KG1 (cell line): ENCODE data around the gene MBNL2.
A peak's percentile ranks its signal among the peaks of the same experiment; 100 is the strongest.

Source experiments
- DNase-seq: peaks from one replicate; lab custom pipeline; 2025; lab: John Stamatoyannopoulos, UW

Gene MBNL2

DNA sequence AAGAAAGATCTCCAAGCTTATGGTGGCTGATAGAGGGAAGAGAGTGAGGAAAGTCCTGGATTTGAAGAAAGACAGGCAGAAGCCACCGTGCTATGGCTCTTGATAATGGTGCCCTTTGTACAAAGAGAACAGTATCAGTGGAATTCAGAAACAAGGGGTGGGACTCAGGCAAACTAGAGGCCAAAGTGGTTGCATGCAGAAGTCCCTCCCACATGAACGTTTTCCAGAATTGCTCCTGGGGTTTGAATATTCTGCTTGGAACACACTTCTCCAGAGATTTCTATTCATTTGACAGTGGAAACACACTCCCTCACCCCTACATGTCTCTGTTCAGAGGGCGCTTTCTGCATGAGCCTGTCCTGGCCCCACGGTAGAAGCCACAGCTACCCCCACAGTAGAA lies 10.1 kb upstream of the MBNL2 start:
- DNase-seq, result no peak

DNA sequence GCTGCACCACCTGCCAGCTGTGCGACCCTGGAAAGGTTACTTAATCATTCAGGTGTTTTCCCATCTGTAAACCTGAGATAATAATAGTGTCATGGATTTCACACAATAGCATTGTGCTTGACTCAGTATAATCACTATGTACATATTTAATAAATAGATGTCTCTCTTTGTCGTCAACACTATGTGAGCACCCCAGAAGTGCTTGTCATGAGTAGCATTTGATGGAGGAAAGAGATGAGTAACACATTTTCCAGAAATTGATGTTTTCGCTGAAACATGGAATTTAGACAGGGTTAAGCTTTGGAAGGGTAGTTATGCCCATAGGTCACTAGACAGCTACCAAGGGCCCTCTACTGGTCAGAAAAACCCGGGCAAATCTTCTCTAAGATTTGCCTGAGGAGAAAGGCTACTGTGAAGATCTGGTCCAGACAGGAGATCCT lies 9.5 kb upstream of the MBNL2 start:
- DNase-seq, result no peak

DNA sequence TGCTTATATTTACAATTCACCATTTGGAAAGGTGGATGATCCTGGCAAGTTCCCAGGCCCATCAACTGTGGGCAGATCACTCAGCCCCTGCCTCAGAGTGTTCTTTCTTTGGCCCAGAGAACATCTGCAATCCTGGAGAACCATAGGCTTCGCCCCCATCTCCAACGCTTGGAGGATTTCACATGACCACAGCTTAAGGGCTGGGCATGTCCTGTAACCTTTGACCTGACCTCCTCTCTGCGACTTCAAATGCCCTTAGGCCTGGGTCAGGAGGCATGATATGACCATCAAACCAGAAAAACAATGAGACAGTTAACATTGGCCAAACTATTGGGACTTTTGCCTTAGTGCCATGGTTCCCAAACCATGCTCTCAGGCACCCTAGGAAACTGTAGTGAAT lies 7.2 kb upstream of the MBNL2 start:
- no peak for DNase-seq

DNA sequence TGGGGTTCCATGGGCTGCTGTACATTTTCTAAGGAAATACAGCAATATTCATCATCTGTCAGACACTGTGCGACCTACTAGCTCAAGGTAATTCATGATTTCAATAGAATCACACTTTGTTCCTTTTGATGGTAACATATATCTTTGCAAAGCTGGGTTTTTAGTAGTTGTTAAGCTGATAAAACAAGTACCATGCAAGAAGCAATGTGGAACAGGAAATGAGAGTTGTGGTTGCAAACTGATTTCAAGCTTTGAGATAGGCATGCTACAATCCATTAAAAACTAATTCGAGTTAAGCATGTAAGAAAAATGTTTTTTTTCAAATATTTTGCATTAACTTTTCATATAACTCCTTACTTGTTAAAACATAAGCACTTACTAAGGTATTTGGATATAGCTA lies 6.8 kb upstream of the MBNL2 start:
- DNase-seq, result no peak

DNA sequence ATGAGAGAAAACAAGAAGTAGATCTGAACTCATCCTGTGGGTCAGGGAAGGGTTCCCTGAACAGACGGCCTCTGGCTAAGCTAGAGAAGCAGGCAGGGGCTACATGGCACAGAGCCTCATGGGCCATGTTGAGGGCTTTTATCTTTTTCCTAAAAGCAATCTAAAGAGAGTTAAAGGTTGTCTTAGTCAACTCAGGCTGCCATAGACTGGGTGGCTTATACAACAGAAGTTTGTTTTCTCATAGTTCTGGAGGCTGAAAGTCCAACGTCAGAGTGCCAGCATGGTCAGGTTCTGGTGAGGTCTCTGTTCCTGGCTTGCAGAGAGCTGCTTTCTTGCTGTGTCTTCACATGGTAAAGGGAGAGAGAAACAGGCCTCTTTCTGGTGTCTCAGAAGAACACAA lies 2.9 kb upstream of the MBNL2 start:
- DNase-seq, result no peak

DNA sequence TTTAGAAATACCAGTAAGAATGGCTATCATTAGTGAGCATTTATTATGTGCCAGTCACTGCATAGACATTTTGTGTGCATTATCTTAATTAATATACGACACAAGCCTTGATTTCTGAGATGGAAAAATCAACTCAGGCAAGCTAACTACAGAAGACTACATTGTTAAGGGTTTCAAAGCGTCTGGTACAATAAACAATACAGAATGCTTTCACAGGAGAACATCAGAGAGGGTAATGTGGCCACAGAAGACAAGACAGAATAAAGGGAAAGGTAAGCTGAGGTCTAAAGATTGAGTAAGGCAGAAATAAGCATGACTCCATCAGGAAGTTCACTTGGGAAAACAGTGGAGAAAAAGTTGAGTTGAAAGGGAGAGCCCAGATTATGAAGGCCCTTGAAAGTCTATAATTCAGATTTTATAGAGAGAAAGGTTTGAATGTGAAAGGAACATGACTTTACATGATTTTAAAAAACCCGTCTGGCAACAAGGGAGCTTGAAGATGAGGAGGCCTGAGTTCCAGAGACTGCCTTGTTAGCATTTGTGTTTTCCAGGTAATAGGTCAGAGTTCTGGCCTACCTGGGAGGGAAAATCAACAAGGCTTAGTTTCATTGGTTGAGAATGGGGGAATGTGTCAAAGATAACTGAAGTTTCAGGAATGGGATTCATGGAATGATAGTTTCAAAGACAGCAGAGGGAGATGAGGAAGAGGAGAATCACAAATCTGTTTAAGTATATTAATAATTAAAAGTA lies 1.8 kb upstream of the MBNL2 start:
- no peak for DNase-seq

DNA sequence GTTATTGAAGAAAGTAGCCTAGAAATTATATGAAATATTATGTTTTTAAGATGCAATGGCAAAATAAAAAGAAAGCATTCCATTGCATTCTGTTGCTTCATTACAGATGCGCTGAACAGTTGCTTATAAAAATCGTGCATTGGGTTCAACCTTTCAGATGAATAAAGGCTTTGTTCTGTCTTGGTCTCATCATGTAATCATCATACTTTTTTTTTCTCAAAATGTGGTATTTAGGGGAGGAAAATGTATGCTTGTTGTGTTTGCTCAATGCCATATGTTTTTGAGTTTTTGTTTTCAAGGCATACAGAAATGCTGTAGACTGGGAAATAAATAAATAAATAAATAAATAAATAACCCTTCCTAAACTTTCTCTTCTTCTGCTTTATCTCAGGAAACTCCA lies 1.1 kb upstream of the MBNL2 start:
- no peak for DNase-seq

DNA sequence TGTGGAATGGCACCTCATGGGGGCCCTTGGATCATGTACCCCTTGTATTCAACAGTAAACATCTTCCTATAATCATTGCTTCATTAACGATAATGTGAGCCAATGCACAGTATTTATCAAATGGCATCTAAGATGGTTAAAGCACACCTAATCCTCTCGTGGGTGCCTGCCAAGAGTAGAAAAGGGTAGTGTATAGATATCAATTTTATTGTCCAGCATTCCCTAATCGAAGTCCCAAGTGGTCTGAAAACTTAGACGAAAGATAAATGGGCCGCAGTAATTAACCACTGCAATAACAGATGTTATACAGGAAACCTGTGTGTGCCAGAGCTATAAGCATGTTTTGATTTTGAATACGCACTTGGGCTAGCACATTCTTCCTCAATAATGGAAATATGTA lies 667 bp upstream of the MBNL2 start:
- DNase-seq, result no peak

DNA sequence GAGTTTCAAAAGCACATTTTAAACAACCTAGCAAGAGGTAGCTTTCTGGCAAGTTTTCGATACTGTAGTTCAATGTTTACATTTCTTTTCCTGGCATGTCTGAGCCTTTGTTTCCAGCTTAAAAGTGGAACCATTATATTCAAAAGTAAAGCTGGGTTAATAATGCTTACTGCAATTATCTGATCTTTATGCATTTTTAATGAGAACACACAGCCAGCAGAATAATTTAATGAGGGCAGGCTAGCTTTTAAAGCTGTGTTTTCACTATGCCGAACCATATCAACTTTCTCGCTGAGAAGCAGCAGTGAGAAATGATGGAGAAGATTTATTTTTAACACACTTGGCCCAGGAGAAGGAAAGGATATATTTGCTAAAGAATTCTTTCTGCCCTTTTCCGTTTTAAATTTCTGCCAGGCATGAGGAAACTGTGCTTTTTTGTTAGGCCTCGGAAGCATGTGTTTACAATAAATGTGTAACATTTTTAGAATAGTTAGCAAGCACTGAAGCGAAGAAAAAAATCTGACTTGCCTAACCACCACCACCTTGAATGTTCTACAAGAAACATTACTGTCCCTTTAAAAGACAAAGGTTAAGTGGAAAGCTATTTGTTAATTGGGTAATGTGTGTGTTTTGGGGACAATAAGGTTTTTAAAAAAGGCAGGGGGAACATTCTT lies 1.0 kb downstream of the MBNL2 start:
- peak; percentile 48 for DNase-seq

DNA sequence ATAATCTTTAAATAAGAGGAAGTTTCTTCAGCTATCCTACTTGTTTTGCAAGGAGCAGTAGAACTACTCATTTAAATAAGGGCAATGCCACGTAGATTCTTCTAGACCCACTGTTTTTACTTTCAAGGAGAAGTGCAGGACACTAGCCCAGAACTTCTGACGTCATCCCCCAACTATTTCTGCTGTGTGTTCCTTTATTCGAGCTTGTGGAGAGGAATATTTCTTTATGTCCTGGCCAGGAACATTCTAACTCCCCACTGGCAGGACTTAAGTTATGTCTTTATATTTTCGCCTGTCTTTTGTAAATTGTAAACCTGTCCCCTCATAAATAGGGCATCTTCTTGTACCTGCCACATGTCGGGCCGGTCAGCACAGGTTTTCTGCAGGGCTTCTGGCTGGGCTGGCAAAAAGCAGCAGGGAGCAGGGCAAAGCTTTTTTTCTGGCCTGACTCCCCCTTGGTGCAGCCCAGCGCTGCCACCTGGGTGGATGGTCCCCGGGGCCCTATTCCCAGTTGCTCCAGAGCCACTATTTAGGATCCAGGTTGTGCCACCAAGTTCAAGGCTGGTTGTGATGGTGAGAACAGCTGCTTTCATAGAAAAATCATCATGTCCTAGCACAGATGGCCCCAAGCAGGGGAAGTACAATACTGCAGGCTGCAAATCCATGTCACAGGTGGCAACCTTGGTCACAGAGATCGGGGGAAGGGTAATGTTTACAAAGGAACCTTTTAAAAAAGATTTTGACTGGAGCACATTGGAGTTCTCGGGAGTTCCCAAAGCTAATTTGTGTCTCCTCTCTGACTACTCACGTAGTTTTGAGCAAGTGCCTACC lies 1.8 kb downstream of the MBNL2 start:
- no peak for DNase-seq

DNA sequence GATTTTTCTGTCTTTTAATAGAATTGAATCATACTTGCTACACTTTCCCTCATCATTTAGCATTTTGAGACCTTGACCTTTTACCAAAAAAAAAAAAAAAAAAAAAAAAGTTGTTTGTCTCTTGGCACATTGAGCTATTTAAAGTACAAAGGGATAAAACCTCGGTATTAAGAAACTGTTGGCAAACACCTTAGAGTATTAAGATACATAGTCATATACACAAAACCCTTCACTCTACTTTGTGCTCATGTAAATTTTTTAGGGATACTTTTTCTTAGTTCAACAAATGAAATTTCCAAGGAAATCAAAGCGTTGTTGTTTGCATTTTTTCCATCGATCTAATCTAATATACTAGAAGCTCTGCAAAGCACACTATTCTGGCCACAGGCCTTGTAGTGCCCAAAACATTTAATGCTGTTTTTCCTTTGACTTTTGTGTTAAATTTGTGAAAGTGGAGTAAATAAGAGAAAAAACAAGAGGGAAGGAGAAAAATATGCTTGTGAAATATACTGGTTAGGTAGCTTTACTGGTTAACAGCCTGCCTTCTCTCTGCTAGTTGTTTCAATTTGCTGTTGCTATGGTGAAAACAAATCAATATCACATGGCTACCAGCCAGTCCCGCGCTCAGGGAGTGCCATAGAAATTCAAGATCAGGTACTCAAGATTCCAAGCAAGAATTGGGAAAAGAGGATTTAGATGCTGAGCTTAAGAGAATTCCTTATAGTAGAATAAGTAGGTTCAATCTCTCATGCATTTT lies 2.6 kb downstream of the MBNL2 start:
- DNase-seq, result no peak

DNA sequence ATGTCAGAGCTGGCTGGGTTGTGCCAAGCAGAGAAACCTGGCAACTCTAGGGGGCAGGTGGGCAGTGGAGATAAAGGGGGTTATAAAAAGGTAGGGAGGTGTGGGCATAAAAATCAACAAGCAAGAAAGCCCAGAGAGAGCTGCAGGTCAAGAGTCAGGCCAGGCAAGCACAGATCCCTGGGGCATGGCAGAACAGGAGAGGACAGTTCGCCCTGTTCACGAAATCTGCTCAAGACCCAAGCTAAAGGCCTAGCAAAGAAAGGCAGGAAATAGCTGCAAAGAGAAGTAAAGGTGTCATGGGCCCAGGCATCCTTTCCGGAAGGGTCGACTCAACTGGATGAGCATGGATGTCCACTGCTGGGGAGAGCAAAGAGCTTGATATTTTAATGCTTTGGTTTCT lies 3.4 kb downstream of the MBNL2 start:
- no peak for DNase-seq

DNA sequence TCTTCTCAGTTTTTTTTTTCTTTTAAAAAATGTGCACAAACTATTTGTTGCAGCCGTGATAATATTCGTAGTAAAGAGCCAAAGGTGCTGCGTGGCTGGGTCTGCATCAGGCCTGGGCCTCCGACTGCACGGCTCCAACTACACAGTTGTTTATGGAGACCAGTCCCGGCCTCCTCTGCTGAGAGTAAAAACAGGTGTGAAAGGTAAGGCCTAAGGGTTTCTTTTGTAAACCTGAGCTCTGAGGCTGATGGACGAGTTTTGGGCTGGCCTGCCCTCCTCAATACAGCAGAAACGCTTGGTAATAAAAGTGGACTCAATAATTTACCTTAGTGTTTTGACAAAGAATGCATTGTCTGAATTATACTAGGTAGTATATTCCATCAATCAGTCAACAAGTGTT lies 3.9 kb downstream of the MBNL2 start:
- no peak for DNase-seq

DNA sequence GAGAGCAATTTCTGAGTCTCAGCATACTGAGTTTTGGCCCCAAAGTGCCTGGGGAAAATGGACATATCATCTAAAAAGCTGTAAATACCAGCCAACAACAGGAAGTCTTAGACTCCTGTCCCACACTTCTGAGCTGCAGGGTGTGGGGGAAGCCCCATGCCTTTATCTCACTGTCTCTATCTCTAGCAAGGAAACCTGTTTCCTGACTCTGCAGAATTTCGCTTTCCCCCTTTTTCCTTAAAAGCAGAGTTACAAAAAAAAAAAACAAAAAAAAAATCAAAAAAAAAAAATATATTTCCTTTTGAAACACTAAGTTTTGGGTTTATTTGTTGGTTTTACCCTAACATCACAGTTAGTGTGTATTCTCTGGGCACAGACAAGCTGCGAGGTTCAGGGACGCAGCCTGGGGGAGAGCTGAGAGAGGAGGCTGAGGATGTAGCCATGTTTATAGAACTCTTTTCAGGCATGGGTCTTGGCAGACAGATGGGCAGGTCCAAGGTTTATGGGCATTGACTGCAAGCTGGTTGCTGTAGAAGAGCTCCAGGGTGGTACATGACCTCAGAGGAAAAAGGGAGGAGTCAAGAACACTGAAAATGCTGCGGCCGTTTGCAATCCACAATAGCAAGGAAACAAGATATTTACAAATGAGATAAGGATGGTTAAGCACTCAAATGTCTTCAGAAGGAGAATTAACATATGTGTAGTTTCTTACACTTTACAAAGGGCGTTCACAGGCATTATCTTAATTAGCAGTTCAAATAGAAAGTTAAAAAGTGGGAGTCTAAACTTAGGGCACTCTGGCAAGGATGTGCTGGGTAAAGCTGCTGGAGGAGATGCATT lies 4.9 kb downstream of the MBNL2 start:
- DNase-seq, result peak; percentile 11

DNA sequence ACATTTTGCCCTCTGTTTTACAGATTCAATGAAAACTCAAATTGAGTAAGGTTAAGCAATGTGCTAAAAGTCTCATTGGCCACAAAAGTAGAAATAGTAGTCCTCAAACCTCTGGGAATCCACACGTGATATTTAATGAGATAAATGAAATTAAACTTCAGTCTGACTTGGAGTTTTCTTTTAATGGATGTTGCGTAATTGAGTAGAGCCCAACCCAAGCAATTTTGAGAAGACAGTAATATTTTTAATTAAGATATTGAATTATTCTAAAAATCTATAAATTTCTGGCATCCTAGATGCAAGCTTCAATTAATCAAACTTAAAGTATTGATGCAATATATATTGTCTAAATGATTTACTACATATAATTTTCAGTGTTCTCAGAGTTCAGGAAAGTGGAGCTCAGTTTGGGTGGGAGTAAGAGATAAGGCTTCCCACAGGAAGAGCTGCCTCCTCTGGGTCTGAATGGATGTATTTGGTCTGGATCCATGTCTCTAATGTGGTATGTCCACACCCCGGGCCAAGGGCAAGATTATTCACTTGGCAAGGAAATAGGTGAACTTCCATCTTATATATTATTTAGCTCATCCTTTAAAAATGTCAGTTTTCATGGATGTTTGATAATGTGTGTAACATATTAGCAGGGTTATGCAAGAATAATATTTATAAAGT lies 6.9 kb downstream of the MBNL2 start:
- DNase-seq, result no peak

DNA sequence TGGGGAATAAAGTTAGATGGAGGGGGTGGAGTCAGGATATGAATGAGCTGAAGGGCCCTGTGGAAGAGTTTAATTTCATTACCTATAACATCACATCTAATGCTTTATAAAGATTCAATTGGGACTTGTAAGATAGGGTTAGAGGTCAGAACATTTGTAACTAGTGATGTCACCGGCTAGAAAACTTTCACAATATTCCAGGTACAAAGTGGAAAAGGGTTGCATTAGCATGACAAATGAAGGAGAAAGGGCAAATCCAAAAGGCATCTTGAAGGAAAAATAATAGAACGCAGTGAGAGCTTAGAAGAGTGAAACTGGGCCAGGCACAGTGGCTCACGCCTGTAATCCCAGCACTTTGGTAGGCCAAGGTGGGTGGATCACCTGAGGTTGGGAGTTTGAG lies 7.6 kb downstream of the MBNL2 start:
- no peak for DNase-seq

DNA sequence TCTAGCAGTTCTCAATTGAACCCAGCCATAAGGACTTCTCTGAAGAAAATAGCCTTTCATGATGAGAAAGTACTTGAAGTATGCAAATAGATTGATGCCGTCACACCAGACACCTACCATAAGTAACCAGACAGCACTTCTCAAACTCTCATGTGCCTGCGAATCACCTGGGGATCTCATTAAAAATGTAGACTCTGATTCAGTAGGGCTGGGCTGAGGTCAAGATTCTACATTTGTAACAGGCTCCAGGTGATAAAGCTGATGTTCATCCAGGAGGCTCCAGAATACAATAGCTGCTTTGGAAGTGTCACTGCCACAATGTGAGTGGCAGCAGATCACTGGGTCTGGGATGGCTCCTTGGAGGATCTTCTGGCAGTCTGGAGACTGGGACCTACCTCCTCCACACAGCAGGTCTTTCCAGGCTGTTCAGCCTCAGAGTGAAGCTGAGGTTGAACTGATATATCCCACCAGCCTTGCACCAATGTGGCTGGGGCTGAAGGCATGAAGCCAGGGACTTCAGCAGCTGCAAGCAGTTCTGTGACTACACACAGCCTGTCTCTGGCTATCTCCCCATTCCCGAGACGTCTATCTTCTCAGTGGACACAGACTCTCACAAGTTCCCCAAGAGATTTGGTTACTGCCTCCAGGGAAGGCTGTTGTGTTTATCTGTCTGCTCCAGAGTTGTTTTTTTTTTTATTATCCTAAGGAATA lies 9.1 kb downstream of the MBNL2 start:
- DNase-seq, result no peak

DNA sequence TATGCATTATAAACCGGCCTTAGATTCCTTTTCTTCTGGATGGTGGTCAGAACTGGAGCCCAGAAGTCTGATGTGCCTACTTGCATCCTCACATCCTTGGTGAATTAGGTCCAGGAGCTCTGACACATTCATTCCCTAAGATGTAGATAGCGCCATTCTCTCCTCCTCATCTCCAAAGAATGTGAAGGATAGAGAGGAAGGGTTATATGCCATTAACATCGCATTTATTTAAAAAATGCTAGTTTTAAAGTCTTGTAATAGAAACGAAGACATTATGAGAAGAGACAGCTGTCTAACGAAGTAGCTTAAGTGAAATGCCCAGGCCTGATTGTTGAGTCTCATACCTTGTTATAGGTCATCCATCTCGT lies 9.7 kb downstream of the MBNL2 start:
- DNase-seq, result no peak

DNA sequence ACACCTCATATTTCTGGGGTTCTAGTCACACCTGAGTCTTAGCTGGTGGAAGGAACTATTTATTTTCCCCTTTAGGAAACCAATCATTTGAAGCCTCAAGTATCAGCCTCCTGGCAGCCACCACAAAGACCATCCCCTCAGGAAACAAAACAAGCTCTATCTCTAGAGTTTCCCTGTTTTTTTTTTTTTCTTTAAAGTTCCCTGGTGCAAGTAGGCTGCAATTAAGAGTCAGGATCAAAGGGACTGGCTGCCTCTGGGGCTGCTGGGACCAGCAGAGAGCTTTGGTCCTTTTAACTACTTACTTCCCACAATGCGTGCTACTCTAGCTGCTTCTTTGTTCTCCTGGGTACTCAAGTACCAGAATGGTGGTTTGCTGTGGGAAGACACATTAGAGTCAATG lies 11.4 kb downstream of the MBNL2 start:
- DNase-seq, result no peak

DNA sequence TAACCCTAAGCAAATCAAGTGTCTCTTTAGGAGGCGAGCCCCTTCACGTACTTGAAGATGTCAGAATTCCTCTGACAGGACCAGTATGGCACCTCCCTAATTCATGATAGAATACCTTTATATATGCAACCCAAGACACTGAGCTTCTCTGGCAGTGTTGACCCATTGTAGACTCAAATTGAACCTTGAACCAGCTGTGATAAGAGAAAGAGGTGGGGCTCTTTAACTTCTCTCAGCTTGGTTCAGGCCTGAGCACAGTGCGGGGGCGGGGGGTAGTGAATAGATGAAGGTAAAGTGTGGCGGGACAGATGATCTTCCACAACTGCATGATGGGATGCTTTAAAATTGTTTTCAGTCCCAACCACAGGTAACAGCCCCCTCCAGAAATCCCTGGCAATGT lies 12.1 kb downstream of the MBNL2 start:
- DNase-seq, result no peak
